Nephron progenitor cell (in vitro differentiated cells): ENCODE data around the gene GDPD2.

Experiments used
- DNase-seq: peaks from one replicate; pipeline ENCODE4 v3.0.0; 2021
- H3K27ac Mint-ChIP-seq: 2 replicates; pipeline ENCODE4 v1.8.0; 2021; ENCODE audit warnings: mild to moderate bottlenecking, moderate library complexity, mixed read lengths
- H3K27me3 Mint-ChIP-seq: 2 replicates; pipeline ENCODE4 v1.8.0; 2021; ENCODE audit warnings: mild to moderate bottlenecking, low read depth, mixed read lengths; ENCODE audit not compliant: poor library complexity
- H3K36me3 Mint-ChIP-seq: 2 replicates; pipeline ENCODE4 v1.8.0; 2021; ENCODE audit warnings: low read depth, mixed read lengths
- H3K4me1 Mint-ChIP-seq: 2 replicates; pipeline ENCODE4 v1.8.0; 2021; ENCODE audit warnings: mixed read lengths
- H3K4me3 Mint-ChIP-seq: 2 replicates; pipeline ENCODE4 v1.8.0; 2021; ENCODE audit warnings: mild to moderate bottlenecking, moderate library complexity, mixed read lengths
- H3K9me3 Mint-ChIP-seq: 2 replicates; pipeline ENCODE4 v1.8.0; 2021; ENCODE audit warnings: mild to moderate bottlenecking, moderate library complexity, mixed read lengths
- CTCF ChIP-seq: fragments of 200-600 bp; sonication (generic); IDR thresholded peaks from 2 replicates; pipeline ENCODE4 v1.5.0; 2021; ENCODE audit warnings: antibody characterized with exemption

The GDPD2 gene

GRCh38 chrX:70439016-70439415 lies 15.9 kb downstream of the GDPD2 start:
- peaks cover 86% of the 10 kb centered on the region for H3K27me3 Mint-ChIP-seq
- peaks cover 11% of the 10 kb centered on the region for H3K4me1 Mint-ChIP-seq
- no peak overlapping the region for H3K4me3 Mint-ChIP-seq
- DNase-seq, result no peak
- no peak overlapping the region for H3K27ac Mint-ChIP-seq
- TF ChIP-seq CTCF, result no peak
- peaks cover 50% of the 10 kb centered on the region for H3K9me3 Mint-ChIP-seq
- no peaks in the 10 kb centered on the region for H3K36me3 Mint-ChIP-seq

GRCh38 chrX:70442224-70442623 lies 19.1 kb downstream of the GDPD2 start:
- Mint-ChIP-seq H3K9me3 (peaks cover 55% of the 10 kb centered on the region), H3K4me1 (no peaks in the 10 kb centered on the region)
- no peak for TF ChIP-seq CTCF

GRCh38 chrX:70444326-70444945 lies 21.3 kb downstream of the GDPD2 start, which contains the start of gene DLG3:
TSS of gene DLG3 (plus strand) at chrX:70444835. CDS start at chrX:70445202, 367 bp downstream.
- no peak within 1 kb of the TSS for H3K4me3 Mint-ChIP-seq
- H3K27me3 Mint-ChIP-seq, result peaks cover 82% of the 10 kb centered on the region
- peaks cover 52% of the 10 kb centered on the region for H3K9me3 Mint-ChIP-seq
- no peak within 1 kb of the TSS for H3K27ac Mint-ChIP-seq
- TF ChIP-seq CTCF, result no peak
- no peaks in the 10 kb centered on the region for H3K36me3 Mint-ChIP-seq
- DNase-seq, result peak; percentile 67
- H3K4me1 Mint-ChIP-seq, result no peaks in the 10 kb centered on the region

More at GRCh38 chrX:70442224-70442623, 19.1 kb downstream of the GDPD2 start:
- H3K27me3 Mint-ChIP-seq, result peaks cover 91% of the 10 kb centered on the region
- H3K36me3 Mint-ChIP-seq, result no peaks in the 10 kb centered on the region
- no peak for DNase-seq
- no peak overlapping the region for H3K4me3 Mint-ChIP-seq
- no peak overlapping the region for H3K27ac Mint-ChIP-seq

- Mint-ChIP-seq H3K27me3 (peaks cover 77% of the 10 kb centered on the region), H3K4me3 (no peak overlapping the region)
- DNase-seq, result peak; percentile 12
These were observed 22.0 kb downstream of the GDPD2 start for GRCh38 chrX:70444946-70445656.

GRCh38 chrX:70445951-70446350 lies 22.8 kb downstream of the GDPD2 start:
- TF ChIP-seq CTCF, result no peak
- H3K9me3 Mint-ChIP-seq, result peaks cover 46% of the 10 kb centered on the region
- H3K4me3 Mint-ChIP-seq, result no peak overlapping the region

More at GRCh38 chrX:70444946-70445656, 22.0 kb downstream of the GDPD2 start:
- Mint-ChIP-seq H3K9me3 (peaks cover 48% of the 10 kb centered on the region), H3K27ac (no peak overlapping the region), H3K4me1 (no peaks in the 10 kb centered on the region), H3K36me3 (no peaks in the 10 kb centered on the region)
- no peak for TF ChIP-seq CTCF

More at GRCh38 chrX:70445951-70446350, 22.8 kb downstream of the GDPD2 start:
- DNase-seq, result no peak
- Mint-ChIP-seq H3K27me3 (peaks cover 69% of the 10 kb centered on the region), H3K27ac (no peak overlapping the region), H3K36me3 (no peaks in the 10 kb centered on the region), H3K4me1 (no peaks in the 10 kb centered on the region)
